HuH-7 (cell line): ENCODE results near the gene OASL.

ENCODE experiments used
- DNase-seq: peaks from one replicate; pipeline ENCODE4 v3.0.0; 2011; ENCODE audit warnings: low spot score

Gene OASL

DNA sequence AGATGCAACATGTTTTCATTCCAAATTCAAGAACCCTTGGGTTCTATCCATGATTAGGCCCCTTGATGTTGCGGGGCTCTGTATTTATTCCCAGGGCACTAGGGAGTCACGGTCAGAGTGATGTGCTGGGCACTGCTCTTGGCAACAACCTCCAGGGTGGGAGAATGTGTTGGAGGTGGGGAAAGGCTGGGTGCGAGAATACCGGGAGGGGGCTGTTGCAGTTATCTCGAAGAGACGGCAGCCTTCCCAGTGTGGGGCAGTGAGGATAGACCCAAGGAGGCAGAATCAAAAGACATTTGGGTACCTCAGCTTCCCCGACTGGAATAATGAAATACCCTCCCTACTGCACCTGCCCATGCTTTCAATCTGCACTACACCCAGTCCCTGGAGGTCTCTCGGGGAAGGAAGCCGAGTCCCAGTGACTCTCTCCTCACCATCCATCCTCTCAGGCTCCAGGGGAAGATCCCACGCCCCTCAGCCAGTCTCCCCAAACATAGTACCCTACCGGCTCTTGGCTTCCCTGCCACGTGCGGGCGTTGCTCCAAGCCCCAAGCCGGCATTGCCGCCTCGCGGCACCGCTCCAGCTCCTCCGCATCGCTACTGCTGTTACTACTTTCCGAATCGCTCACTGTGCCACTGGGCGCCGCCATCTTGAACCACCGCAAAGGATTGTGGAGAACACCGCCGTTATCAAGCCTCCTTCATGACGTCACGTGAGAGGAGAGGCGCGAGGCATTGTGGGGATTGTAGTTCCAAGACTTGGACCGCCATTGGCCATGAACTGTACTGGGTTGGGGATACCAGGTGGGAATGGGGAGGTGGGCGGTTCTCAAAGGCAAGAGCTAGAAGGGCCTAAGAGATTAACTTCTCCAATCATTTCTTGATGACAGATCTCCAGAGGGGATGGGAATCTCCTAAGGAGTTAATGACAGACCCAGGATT is 22.9 kb downstream of the OASL start, which contains the start of gene C12orf43:
Gene C12orf43 (minus strand): TSS at position 663 of the 942 bp plus-strand sequence. CDS start 13 bp downstream, at position 650.
- DNase-seq = peak; percentile 60

DNA sequence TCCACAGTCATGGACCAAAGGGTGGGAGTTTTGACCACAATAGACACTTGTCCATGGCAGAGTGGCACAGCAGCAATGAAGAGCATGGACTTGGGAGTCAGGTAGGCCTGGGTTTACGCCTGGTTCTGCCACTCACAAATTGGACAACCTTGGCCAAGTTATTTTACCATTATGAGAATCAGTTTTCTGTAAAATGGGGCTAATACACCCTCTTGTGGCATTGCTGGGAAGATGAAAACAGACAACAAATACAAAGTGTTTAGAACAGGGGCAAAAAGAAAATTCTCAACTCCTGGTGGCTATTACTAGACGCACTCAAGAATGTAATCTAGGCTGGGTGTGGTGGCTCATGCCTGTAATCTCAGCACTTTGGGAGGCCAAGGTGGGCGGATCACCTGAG is 25.3 kb downstream of the OASL start:
- DNase-seq = no peak

DNA sequence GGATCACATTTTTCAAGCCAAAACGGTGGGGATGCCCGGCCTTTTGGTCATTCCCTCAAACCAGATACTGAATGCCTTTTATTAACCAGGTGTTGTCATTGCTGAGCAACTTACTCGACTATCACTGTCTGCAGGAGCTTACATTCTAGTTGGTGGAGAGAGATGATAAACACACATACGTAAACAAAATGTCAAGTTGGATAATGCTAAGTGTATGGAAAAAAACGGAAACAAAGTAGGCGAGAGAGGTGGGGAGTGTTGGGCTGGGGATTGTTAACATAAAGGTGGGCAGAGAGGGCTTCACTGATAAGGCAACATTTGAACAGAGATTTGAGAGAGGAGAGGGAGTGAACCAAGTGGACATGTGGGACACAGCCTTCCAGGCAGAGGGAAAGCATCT is 27.2 kb downstream of the OASL start:
- DNase-seq = no peak

DNA sequence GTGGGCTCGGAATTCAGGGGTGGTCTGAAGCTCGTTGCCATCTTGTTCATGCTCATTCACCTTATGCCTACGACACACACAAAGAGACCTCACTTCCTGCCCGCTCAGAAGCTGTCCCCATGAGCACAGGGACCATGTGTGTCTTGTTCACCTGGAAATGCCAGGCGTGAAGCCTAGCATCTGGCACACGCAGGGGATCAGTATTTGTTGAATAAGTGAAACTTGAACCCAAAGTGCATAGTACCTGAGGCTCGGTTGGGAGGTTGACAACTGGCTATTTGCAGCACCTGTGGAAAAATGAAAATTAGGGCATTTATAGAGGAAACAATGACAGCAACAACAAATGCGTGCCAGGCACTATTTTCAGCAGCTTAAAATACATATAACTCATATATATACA is 28.2 kb downstream of the OASL start:
- no peak for DNase-seq

DNA sequence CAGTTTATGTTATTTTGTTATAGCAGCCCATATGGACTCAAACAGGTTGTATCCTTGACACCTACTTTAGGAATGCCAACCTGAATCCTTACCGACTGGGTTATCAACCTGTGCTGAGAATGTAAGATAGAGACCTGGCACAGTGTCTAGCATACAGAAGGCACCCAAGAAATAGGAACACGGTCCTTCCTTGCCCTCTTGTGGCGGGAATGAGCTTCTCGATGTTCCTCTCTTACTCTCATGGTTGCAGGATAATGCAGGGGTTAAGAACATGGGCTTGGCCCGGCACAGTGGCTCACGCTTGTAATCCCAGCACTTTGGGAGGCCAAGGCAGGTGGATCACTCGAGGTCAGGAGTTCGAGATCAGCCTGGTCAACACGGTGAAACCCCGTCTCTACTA is 29.3 kb downstream of the OASL start:
- DNase-seq = peak; percentile 51

DNA sequence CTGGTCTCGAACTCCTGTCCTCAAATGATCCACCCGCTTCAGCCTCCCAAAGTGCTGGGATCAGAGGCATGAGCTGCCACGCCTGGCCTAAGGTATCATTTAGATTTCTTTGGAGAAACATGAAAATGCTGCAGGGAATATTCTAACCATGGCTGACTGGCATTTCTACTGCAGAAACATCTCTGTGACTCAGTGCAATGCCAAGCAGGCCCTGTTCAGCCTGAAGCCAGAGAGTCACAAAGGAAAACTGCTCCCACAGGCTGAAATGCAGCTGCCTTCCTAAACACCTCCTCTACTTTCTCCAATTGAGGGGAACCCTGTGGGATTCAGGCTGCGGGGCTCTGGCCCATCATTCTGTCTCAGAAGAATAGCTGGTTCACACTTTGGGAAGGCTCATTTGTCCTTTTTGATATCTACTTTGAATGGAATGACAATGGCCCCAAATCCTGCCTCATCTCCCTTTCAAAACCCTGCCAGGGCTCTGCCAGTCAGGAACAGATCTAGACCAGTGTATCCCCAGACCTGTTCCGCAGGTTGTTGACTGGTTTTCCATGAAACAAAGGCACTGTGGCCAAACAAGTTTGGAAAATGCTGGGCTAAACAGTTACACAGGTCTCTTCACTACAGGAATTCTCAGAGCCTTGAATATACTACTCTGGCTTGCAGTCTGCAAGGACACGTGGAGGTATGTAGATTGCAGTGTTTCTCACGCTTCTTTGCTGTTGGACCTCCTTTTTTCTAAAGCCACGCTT is 30.5 kb downstream of the OASL start:
- no peak for DNase-seq

DNA sequence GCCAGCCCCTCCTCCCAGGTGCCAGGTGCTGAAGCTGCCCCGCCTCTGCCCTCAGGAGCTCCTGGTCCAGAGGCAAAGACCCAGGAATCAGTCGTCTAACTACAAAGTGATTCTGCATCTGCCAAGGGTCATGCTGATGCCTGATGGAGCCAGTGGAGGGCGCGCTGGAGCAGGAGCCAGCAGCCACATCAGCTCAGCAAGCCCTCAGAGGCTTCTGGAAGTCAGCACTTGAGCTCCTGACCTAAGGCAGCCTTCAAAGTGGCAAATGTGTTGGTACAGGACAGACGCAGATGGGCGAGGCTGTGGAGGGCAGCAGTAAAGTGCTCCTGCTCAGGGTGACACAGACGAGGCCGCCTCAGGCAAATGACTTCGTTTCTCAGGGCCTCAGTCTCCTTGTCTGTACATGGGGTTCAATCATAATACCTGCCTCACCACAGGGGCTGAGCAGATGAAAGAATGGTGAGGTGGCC is 33.7 kb downstream of the OASL start:
- DNase-seq = peak; percentile 59

DNA sequence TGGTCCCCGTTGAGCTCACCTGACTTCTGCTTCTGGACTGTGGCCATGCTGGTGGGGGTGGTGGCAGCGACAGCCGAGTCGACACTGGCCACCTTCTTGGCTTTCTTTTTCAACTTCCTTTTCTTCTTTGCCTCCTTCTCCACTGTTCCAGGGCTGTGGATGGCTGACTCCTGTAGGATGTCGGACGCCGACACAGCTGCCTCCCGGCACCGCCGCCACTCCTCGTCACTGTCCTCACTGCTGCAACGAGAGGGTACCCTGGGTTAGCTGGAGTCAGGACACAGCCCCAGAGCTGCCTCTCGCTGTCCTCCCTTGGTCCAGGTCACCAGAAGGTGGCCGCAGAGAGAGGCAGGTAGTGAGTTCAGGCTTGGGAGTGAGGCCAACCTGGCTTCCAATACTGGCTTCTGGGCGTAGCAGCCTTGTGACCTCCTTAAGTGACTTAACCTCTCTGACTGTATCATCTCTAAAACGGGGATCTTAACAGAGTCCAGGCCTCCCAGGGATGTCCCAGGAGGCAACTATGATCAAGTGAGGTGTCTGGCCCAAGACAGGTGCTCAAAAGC is 34.7 kb downstream of the OASL start:
- no peak for DNase-seq

DNA sequence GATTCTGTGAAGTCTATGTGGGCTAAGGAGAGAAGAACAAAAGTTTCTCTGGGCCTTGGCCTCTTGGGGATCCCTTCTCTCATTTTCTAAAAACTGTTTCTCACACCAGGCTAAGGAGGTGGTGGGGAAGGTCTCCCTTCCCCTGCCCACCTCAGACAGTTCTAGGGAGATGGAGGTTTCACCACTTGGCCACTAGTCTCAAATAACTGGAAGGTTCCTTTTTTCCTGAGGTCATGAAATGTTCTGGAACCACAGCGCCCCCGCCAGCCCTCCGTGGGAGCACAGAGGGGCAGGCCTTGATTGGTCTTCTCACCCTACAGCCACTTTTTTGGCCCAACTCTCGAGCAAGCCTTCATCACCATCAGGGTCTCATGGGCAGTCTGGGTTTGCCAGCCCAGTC is 35.4 kb downstream of the OASL start:
- peak; percentile 40 for DNase-seq

DNA sequence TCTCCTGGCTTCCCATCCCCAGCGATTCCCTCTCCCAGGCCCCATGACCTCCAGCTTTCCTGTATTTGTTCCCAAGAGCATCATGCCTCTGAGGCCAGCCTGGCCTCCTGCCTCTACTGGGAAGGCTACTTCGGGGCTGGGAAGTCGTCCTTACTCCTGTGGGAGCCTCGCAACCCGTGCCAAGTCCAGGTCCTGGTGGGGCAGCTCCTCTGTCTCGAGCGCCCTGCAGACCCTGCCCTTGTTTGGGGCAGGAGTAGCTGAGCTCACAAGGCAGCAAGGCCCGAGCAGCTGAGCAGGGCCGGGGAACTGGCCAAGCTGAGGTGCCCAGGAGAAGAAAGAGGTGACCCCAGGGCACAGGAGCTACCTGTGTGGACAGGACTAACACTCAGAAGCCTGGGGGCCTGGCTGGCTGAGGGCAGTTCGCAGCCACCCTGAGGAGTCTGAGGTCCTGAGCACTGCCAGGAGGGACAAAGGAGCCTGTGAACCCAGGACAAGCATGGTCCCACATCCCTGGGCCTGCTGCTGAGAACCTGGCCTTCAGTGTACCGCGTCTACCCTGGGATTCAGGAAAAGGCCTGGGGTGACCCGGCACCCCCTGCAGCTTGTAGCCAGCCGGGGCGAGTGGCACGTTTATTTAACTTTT is 37.1 kb downstream of the OASL start:
- DNase-seq = no peak

DNA sequence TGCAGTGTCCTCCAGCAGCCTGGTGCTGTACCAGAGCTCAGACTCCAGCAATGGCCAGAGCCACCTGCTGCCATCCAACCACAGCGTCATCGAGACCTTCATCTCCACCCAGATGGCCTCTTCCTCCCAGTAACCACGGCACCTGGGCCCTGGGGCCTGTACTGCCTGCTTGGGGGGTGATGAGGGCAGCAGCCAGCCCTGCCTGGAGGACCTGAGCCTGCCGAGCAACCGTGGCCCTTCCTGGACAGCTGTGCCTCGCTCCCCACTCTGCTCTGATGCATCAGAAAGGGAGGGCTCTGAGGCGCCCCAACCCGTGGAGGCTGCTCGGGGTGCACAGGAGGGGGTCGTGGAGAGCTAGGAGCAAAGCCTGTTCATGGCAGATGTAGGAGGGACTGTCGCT is 38.0 kb downstream of the OASL start:
- DNase-seq = no peak

DNA sequence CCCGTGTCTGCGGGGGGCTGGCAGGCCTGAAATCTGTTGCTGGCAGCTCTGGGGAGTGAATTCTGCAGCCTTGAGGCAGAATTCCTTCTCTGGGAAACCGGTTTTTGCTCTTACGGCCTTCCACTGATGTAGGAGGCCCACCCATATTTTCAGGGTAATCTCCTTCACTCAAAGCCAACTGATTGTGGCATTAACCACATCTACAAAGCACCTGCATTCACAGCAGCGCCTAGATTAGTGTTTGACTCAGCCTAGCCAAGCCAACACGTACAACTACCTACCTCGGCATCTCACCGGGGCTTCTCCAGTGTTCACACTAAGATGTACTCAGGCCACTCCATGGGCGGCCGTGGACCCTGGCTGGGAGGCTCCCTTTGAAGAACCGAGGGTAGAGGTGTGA is 38.5 kb downstream of the OASL start:
- no peak for DNase-seq

DNA sequence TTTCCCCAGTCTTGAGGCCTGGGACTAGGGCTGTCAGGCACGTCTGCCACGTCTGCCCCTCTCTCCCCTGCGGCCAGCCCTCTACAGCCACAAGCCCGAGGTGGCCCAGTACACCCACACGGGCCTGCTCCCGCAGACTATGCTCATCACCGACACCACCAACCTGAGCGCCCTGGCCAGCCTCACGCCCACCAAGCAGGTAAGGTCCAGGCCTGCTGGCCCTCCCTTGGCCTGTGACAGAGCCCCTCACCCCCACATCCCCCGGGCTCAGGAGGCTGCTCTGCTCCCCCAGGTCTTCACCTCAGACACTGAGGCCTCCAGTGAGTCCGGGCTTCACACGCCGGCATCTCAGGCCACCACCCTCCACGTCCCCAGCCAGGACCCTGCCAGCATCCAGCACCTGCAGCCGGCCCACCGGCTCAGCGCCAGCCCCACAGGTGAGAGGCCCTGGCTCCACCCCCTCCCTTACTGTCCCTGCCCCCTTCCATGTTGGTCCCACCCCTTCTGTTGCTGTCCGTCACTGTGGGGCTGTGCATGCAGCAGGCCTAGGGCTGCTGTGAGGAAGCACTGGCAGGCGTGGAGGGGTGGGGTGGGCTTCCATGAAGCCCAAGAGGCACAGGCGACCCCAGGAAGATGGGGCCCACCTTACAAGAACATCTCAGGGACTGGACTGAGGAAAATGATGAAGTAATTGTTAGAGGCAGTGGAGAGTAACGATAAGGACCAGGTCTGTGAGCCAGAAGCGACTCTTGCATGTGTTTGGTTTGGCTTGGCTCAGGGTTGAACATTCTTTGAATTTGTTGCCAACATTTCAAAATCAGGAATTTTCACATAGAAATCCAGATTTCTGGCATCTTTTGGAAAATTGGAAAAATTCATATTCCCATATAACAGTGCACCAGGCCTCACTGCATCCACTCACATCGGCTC is 39.6 kb downstream of the OASL start:
- DNase-seq = no peak

DNA sequence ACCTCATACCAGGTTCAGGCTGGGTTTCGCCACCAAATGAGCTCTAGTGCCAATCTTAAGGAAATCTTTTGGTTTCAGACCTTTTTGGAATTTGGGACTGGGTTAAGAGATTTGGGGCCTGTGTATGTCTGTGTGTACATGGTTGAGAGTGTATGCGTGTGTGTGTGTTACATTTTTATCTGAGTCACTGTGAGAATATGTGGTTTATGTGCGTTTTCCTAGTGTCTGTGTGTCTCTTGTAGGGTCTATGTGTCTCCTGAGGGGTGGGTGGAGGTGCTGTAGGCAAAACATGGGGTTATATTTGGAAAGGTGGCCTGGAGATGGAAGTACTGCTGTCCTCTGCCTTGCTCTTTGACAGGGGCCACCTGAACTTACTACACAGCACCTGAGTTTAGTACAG is 40.6 kb downstream of the OASL start:
- DNase-seq = no peak

DNA sequence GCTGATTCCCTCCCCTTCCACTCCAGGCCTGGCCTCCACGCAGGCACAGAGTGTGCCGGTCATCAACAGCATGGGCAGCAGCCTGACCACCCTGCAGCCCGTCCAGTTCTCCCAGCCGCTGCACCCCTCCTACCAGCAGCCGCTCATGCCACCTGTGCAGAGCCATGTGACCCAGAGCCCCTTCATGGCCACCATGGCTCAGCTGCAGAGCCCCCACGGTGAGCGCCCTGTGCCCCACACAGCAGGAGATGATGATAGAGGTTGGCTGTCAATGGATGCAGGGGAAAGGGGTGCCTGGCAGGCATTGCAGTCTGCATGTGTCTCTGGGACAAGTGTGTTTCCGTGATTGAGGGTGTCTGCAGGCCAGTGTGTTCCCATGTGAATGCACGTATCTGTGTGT is 41.6 kb downstream of the OASL start:
- no peak for DNase-seq

DNA sequence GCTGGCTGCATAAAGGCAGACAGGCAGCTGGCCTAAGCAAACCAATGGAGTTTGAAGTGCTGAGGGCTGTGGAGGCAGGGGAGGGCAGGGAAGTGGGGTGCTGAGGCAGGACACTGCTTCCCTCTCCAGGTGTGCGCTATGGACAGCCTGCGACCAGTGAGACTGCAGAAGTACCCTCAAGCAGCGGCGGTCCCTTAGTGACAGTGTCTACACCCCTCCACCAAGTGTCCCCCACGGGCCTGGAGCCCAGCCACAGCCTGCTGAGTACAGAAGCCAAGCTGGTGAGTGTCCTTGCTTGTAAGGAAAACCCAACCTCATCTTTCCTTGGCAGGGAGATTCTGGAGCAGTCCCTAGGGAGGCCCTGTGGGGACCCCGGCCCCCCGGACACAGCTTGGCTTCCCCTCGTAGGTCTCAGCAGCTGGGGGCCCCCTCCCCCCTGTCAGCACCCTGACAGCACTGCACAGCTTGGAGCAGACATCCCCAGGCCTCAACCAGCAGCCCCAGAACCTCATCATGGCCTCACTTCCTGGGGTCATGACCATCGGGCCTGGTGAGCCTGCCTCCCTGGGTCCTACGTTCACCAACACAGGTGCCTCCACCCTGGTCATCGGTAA is 42.8 kb downstream of the OASL start:
- DNase-seq = no peak

DNA sequence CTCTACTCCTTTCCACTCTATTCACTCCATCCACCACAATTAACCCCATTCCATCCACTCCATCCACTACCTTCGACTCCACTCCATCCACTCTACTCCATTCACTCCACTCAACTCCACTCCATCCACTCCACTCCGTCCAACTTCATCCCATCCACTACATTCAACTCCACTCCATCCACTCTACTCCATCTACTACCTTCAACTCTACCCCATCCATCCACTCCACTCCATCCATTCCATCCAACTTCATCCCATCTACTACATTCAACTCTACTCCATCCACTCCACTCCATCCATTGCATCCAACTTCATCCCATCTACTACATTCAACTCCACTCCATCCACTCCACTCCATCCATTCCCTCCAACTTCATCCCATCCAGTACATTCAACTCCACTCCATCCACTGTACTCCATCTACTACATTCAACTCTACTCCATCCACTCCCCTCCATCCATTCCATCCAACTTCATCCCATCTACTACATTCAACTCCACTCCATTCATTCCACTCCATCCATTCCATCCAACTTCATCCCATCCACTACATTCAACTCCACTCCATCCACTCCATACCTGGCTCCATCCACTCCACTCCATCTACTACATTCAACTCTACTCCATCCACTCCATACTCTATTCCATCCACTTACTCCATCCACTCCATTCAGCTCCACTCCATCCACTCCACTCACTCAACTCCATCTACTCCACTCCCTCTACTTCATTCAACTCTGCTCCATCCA is 44.3 kb downstream of the OASL start:
- no peak for DNase-seq

DNA sequence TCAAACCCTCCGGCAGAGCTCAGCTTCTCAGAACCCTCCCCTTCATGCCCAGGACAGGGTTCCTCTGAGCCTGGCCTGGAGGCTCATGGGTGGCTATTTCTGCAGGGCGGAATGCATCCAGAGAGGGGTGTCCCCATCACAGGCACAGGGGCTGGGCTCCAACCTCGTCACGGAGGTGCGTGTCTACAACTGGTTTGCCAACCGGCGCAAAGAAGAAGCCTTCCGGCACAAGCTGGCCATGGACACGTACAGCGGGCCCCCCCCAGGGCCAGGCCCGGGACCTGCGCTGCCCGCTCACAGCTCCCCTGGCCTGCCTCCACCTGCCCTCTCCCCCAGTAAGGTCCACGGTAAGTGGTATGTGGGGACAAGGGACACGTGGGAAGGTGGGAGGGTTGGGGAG is 45.0 kb downstream of the OASL start:
- no peak for DNase-seq

DNA sequence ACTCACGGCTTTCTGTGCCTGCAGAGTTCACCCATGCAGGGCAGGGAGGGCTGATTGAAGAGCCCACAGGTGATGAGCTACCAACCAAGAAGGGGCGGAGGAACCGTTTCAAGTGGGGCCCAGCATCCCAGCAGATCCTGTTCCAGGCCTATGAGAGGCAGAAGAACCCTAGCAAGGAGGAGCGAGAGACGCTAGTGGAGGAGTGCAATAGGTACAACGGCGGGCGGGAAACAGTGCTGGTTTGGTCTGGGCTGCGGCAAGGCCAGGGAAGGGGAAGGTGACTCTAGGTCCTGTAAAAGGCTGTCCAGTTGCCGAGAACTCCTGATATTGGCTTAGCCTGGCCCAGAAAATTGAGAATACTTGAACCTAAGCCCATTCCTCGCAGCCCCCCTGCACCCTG is 45.5 kb downstream of the OASL start:
- no peak for DNase-seq

DNA sequence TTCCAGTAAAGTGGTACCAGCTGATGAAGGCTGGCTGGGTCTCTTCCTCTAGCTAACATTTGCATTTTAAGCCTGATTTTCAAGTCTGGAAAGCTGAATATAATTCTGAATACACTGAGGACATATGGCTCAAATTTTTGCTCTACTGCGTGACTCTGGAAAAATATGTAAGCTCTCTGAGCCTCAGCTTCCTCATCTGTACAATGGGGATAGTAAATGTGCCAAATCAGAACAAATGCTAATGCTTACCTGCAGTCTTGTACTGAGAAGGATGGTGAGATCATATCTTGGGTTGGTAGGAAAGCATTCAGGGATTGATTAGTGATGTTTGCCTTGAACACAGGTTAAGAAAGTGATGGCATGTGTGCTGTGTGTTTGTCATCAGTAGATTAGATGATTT is 46.1 kb downstream of the OASL start:
- DNase-seq = no peak
